A673 (cell line): ENCODE results near the gene THRB.

ENCODE experiments used
- EZH2 ChIP-seq: fragments of 200-600 bp; sonication (generic); IDR thresholded peaks from 2 replicates; pipeline ENCODE4 v1.6.1; 2017; ENCODE audit warnings: borderline replicate concordance, low read depth, mild to moderate bottlenecking, mixed read lengths, antibody characterized with exemption, low read length; ENCODE audit not compliant: poor library complexity, severe bottlenecking
- TF ChIP-seq, protein P1 (sequence below): fragments of 300-800, 200-600 bp; sonication (generic); conservative IDR thresholded peaks from 2 replicates; pipeline ENCODE4 v1.5.1; 2017; ENCODE audit warnings: low read depth, mild to moderate bottlenecking, antibody characterized with exemption, low read length, moderate library complexity, mixed read lengths

DNA sequence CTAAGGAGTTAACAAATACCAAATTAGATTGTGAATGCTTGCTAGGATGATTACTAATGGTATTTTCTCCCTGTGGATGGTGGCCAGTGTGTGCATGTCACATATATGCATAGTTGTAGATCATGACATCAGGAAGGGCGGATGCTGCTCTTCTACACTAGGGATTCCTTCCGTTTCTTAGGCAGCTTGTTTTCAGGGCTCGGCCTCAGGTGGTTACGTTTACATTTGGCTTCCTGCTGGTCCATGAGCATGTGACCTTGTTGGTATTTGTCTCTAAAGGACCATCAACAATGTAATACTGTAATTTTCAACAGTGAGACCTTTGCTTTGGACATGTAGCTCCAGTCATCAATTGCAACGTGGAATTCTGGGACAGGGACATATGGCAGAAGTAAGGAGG is 328.1 kb downstream of the THRB start:
- TF ChIP-seq EZH2, result no peak
- TF ChIP-seq, protein P1, sequence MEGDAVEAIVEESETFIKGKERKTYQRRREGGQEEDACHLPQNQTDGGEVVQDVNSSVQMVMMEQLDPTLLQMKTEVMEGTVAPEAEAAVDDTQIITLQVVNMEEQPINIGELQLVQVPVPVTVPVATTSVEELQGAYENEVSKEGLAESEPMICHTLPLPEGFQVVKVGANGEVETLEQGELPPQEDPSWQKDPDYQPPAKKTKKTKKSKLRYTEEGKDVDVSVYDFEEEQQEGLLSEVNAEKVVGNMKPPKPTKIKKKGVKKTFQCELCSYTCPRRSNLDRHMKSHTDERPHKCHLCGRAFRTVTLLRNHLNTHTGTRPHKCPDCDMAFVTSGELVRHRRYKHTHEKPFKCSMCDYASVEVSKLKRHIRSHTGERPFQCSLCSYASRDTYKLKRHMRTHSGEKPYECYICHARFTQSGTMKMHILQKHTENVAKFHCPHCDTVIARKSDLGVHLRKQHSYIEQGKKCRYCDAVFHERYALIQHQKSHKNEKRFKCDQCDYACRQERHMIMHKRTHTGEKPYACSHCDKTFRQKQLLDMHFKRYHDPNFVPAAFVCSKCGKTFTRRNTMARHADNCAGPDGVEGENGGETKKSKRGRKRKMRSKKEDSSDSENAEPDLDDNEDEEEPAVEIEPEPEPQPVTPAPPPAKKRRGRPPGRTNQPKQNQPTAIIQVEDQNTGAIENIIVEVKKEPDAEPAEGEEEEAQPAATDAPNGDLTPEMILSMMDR, result no peak
